ENCODE results near the gene NFAM1. TPM values are rescaled to one million over a fixed set of nuclear protein-coding genes. Genes with fewer than 3 reads are reported as not detected.

NFAM1 gene
- total RNA-seq, 1 donor from 2014 or later = 0.53 TPM

- H3K9me3 Mint-ChIP-seq = no peaks in the 10 kb centered on the region
- H3K27me3 Mint-ChIP-seq = peaks cover 9% of the 10 kb centered on the region
- peaks cover 27% of the 10 kb centered on the region for H3K4me1 Mint-ChIP-seq (ENCODE audit: unreplicated experiment)
- no peak for DNase-seq (ENCODE audit: extremely low spot score, unreplicated experiment)
- H3K4me3 Mint-ChIP-seq = peak overlapping the region; percentile 47
- H3K27ac Mint-ChIP-seq = no peak overlapping the region
- no peak for TF ChIP-seq CTCF (conservative IDR thresholded peaks at IDR 0.05)
- H3K36me3 Mint-ChIP-seq = no peaks in the 10 kb centered on the region
These were observed 6.9 kb upstream of the NFAM1 start for GRCh38 chr22:42439021-42439567.

GRCh38 chr22:42438293-42438650 is 6.1 kb upstream of the NFAM1 start:
- Mint-ChIP-seq H3K9me3 (no peaks in the 10 kb centered on the region), H3K27ac (no peak overlapping the region), H3K4me3 (peak overlapping the region; percentile 84), H3K4me1 (ENCODE audit: unreplicated experiment) (peaks cover 27% of the 10 kb centered on the region), H3K36me3 (no peaks in the 10 kb centered on the region), H3K27me3 (peaks cover 16% of the 10 kb centered on the region)
- TF ChIP-seq CTCF (conservative IDR thresholded peaks at IDR 0.05) = no peak
- no peak for DNase-seq (ENCODE audit: extremely low spot score, unreplicated experiment)

GRCh38 chr22:42437488-42438292 is 5.5 kb upstream of the NFAM1 start:
- peak overlapping the region; percentile 70 for H3K27ac Mint-ChIP-seq
- no peaks in the 10 kb centered on the region for H3K9me3 Mint-ChIP-seq
- DNase-seq (ENCODE audit: extremely low spot score, unreplicated experiment) = peak; percentile 84
- peak; percentile 100 for TF ChIP-seq CTCF (conservative IDR thresholded peaks at IDR 0.05)
- peaks cover 21% of the 10 kb centered on the region for H3K27me3 Mint-ChIP-seq
- H3K36me3 Mint-ChIP-seq = no peaks in the 10 kb centered on the region
- H3K4me3 Mint-ChIP-seq = peak overlapping the region; percentile 84
- H3K4me1 Mint-ChIP-seq (ENCODE audit: unreplicated experiment) = peaks cover 33% of the 10 kb centered on the region

GRCh38 chr22:42436404-42436803 is 4.2 kb upstream of the NFAM1 start:
- Mint-ChIP-seq H3K4me1 (ENCODE audit: unreplicated experiment) (peaks cover 39% of the 10 kb centered on the region), H3K27ac (no peak overlapping the region), H3K4me3 (no peak overlapping the region), H3K27me3 (peaks cover 21% of the 10 kb centered on the region), H3K9me3 (no peaks in the 10 kb centered on the region), H3K36me3 (no peaks in the 10 kb centered on the region)
- no peak for TF ChIP-seq CTCF (conservative IDR thresholded peaks at IDR 0.05)
- DNase-seq (ENCODE audit: extremely low spot score, unreplicated experiment) = no peak

- Mint-ChIP-seq H3K4me1 (ENCODE audit: unreplicated experiment) (peaks cover 45% of the 10 kb centered on the region), H3K9me3 (no peaks in the 10 kb centered on the region), H3K36me3 (no peaks in the 10 kb centered on the region), H3K4me3 (no peak overlapping the region), H3K27ac (no peak overlapping the region), H3K27me3 (peaks cover 28% of the 10 kb centered on the region)
- TF ChIP-seq CTCF (conservative IDR thresholded peaks at IDR 0.05) = no peak
- DNase-seq (ENCODE audit: extremely low spot score, unreplicated experiment) = no peak
These were observed 2.7 kb upstream of the NFAM1 start for GRCh38 chr22:42434748-42435425.

Measured in type B pancreatic cell (in vitro differentiated cells).